NCI-H69 (cell line): ENCODE data around the gene RC3H2.
A peak's percentile ranks its signal among the peaks of the same experiment; 100 is the strongest.

Experiments
- DNase-seq: peaks from one replicate; lab custom pipeline; 2025; lab: John Stamatoyannopoulos, UW

RC3H2 gene

DNA sequence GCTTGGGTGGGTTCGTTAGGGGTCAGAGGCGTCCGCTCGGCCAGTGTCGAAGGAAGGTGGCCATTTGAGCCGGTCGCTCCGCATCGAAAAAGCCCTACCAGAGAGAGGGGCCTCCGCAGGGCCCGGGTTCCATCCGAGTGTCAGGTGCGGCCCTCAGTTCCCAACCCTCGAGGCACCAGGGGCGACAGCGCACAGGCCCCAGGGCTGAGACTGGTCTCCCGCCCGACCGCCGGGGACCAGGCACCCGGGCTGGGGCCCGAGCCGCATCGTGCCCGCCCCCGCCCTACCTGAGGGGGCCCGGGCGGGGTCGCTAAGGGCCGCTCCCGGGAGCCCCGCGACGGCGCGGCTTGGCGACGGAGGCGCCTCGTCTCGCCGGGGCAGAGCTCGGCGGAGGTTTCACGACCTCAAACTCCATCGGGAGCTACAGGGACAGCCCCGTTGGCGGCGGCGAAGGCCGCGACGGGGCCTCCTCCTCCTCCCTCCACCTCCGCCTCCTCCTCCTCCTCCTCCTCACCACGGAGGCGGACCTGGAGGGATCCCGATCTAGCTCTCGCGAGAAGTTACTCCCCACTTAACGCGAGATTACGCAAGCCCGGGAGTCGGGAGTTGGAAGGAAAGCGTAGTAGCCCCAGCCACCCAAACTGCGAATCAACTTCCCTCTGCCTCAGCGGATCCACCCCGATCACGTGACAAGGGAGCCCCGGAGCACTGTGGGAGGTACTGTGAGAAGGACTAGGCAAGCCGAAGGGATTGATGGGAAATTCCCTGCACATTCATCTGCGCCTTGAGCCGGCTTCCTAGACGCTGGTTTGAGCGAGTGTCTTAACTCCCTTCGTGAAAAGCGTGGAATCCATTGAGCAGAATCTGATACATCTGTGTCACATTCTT, at the start of gene RC3H2:
RC3H2 (minus strand) TSS at position 537 of the 888 bp plus-strand sequence. CDS start 7,850 bp downstream, outside the sequence.
- DNase-seq: peak; percentile 100

DNA sequence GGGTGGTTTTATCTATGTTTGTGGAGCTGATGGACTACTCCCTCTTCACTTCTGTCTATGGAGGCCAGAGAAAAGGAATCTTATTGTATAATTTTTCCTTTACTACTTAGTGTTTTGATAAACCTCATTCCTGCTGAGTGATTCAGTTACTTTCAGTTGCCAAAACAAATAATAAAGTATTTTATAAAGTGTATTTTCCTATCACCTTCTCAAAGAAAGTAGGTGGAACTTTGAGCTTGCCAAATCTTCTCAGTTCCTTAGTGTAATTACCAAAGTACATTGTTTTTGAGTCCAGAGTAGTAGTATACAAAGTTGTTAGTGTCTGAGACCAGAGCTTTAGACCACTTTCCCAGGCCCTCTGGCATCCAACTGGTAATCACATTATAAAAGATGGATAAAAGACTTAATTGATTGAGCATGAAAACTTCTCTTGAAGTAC, 49.1 kb upstream of the RC3H2 start:
- DNase-seq: no peak

DNA sequence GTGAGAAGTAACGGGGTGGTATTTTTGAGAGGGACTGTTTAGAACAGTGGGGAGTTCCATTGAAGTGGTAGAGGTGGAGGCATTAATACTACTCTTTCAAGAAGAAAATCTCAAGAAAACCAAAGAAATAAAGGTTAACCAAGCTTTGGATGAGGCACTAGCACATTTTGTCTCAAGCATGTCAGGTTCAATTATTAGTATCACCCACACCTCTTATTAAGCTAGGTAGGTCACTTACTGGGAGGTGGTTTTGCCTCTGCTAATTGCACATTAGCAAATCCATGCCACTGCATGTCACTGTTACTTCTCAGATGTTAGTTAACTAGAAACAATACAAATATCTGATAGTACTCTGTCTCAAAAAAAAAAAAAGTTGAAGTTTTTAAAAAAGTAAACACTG, 45.9 kb upstream of the RC3H2 start:
- no peak for DNase-seq

DNA sequence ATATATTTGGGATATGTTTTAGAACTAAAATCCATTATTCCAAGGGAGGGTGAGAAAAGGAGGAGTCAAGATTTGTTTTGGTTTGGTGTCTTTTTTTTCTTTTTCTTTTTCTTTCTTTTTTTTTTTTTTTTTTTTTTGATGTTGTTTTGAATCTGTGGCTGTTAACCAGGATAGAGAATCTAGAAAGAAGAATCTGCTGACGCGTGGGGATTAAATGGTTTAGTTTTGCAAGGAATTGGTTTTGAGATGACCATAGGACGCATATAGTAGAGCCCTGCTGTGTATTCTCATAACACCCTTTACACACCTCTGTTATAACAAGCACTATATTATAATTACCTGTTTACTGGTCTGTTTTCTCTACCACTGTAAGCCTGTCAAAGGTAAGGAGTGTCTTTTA, 45.1 kb upstream of the RC3H2 start:
- DNase-seq: no peak

DNA sequence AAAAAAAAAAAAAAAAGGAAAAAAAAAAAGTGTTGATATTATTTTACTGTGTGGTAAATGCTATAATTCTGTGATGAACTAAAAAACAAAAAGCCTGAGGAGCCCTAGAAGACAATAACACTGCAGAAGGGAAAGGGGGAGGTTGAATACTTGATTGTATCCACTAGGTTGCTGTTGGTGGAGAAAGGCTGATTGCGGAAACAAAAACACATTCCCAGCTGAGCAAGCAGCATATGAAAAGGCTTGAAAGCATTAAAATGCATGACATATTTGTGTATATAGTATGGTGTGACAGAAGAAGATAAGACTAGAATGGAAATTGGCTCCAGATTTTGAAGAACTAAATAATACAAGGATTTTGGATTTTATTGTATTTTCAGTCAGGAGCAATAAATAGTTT, 44.5 kb upstream of the RC3H2 start:
- DNase-seq: no peak

DNA sequence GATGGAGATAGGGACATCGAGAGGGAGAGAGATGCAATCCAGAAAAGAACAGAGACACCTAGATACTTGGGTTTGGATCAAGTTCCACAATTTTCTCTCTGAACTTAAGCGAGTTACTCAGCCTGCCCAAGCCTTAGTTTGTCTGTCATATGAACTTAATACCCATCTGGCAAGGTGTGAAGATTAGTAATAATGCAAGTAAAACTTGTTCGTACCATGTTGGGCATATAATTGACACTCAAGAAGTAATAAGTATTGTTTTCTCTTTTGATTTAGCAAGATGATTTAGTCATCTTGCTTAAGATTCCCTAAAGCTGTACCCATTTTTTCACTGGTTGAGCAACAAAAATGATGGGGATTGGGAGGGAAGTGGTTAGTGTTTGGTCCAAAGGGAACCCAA, 43.2 kb upstream of the RC3H2 start:
- no peak for DNase-seq

- DNase-seq: no peak
Observed at GRCh38 chr9:122946461-122947005, 41.4 kb upstream of the RC3H2 start.

DNA sequence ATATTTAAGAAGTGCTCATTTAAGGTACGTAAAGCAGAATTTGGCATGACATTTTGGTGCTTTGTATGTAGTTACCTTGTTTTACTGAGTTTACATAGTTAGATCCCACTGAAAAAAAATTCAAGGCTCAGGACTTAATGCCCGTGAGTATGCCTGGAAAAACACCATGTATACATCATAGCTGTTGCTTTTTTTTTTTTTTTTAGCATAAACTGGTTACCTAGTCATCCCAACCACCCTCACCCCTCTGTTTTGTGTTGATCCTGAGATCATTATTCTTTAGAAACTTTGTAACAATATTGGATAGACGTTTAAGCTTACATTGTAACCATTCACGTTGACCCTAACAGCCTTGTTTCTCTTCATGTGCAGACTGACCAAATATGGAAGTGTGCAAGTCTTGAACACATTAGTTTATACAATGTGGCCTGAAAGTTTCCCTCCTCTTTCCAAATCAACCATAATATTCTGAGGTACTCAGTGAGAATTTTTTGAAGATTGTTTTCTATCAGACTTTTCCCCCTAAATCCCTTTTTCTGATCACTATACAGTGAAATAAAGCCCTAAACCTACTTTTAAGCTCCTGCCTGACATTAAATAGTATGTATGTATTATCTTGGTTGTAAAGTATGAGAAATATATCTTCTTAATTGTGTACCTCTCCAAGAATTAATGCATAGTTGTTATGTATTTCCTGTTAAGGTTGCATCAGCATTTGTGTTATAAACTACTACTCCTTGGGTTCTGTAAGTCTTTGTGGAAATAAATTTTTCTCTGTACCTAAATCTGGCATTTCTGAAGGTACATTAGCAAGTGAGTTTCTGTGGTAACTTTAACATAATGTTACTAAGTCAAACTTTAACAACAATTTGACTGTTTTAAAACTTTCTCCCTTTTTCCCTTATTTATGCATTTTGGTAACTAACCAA, 40.1 kb upstream of the RC3H2 start:
- DNase-seq: no peak

GRCh38 chr9:122941582-122942234, 36.5 kb upstream of the RC3H2 start:
- DNase-seq: peak; percentile 44

GRCh38 chr9:122940749-122941581, 35.8 kb upstream of the RC3H2 start, which contains the start of gene RABGAP1:
Gene RABGAP1, plus strand, starts transcription at chr9:122941020. Its CDS starts 16,040 bp downstream, at chr9:122957060.
- DNase-seq: peak; percentile 99

DNA sequence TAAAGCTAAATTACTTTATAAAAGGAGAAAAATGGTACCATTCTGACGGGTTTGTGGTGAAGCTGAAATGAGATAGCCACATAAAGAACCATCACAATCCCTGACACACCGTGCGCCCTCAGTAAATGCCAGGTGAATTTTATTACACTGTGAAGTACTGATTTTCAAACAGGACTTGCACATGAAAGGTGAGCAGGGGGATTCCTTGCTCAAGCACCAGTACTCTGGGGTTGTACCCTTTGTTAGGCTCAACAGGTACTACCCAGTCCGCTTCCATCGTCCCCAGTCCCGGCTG, 35.2 kb upstream of the RC3H2 start:
- no peak for DNase-seq

DNA sequence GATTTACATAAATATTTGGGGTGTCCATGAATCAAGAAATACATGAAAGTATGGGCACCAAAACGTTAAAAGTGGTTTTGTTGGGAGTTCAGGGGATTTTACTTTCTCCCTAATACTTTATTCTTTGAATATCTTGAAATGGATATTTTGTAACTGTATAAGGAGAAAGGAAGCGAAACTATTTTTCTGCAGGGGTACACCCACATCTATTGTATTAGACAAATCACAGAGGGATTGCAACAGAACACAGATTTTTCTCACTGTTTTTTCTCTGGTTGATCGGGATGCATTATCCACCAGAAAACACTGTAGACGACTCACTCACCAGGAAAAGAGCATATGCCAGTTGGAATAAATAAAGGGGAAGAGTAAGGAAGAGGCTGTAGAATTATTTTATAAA, 34.4 kb upstream of the RC3H2 start:
- DNase-seq: no peak

DNA sequence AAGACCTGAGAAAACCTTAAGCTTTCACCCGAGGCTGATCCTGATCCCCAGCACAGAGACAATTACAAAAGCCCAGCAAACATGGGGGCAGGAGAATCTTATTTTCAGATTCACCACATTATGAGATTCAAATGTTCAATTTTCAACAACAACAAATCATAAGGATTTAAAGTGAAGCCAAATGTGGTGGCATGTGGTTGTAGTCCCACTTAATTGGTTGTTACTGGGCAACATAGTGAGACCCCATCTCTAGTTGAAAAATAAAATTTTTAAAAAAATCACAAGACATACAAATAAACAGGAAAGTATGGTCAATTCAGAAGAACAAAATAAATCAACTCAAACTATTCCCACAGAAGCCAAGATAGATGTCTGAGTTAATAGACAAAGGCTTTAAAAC, 31.7 kb upstream of the RC3H2 start:
- DNase-seq: no peak

DNA sequence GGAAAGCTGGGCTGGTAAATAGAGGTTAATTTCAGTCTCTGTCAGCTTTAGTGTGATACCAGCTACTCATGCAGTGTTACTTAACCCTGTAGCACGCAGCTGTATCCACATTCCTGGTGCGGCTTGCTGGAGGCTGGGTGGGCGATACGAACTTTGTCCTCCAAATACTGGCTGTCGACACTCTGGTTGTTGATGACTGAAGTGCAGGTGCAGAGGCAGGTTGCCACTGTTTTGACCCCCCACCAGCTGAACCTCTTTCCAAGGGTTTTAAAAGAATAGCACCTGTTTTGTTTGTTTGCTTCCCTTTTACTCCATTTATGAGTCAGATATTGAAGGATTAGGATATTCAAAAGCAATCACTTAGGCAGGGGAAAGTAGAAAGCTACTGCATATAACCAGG, 31.3 kb upstream of the RC3H2 start:
- no peak for DNase-seq

DNA sequence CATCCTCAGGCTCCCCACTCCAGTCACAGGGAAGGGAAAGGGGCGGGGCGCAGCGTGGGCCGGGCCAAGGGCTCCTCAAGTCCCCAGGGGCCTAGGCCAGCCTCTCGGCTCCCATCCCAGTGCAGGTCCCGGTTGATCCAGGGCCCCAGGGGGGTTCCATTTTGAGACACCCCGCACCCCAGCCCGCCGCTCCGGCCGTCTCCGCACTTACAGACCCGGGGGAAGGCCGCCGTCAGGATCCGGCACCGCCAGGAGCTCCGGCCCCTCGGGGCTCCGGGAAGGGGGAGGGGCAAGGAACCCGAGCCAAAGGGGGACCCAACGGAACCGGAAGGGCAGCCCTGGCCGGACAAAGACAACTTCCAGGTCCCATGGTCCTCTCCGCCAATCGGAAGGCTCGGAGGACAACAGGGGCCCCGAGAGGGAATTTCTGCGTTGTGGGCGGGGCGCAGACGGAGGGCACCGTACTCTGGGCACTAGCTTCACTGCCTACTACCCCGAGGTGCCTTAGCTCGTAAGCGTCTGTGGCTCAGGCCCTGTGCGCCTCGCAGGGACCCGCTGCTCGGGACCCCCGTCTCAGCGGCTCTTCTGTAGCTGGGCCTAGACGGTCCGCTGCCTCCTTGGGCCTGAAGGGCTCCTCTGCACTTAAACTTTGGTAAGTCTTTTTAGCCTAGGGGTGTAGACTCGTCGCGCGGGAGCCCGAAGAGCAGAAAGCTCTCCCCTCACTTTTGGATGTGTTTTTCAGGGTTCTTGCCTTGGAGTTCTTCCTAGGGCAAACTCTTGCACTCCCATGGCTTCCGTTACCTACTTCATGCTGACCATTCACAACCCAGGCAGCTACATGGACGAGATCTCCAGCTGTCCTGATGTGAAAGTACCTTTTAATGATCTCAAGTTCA, 26.3 kb upstream of the RC3H2 start, which contains the start of gene ZBTB26:
ZBTB26 (minus strand) TSS at position 287 of the 896 bp plus-strand sequence. CDS start 11,578 bp downstream, outside the sequence.
- peak; percentile 97 for DNase-seq

DNA sequence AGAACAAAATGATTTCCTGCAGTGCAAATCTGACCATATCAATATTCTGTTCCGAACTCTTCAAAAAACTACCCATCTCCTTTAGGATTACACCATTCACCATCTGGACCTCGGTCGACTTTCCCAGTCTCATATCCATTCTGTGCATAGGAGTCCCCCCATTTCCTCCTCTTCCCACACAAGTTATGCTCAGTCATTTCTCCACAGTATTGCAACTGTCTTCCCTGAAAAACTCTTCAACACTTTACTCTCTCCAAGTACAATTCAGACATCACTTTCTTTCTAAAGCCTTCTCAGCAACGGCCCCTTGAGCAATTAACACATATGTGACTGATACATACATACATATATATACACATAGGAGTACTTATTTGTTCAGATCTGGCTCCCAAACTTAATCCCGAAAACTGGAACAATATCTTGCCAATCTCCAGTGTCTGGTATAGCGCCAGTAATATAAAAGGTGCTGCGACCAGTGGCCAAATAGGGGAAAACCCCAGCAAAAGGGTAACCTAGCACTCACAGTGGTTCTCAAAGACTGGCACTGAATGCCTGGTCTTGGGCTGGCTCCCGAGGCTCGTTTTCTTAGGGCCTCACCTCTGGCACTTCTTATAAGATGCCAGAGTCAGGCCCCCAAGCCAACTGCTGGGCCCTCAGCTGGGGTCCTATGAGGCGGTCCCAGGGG, 25.5 kb upstream of the RC3H2 start:
- DNase-seq: no peak

GRCh38 chr9:122929796-122930354, 24.7 kb upstream of the RC3H2 start:
- DNase-seq: no peak

DNA sequence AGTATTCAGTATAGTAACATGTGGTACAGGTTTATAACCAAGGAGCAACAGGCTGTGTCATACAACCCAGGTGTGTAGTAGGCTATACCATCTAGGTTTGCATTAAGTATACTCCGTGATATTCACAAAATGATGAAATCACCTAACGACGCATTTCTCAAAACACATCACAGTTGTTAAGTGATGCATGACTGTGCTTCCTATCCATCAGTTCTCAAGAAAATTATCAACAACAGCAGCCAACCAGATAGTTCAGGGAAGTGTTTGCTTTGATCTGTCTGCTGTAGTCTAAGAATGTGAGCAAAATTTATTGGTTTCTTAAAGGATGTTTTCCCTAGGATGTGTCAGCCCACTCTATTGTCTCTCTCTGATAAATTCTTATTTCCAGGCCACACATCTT, 18.8 kb upstream of the RC3H2 start:
- DNase-seq: no peak

DNA sequence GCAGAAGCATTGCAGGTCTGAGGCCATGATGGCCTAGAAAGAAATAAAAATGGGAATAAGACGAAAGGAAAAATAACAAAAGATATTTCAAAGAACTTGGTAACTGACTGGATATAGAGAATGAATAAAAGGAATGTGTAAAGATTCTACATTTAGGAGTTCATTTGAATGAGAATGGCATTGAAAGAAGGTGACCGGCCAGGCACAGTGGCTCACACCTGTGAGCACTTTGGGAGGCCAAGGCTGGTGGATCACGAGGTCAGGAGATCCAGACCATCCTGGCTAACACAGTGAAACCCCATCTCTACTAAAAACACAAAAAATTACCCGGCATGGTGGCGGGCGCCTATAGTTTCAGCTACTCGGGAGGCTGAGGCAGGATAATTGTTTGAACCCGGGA, 17.6 kb upstream of the RC3H2 start:
- DNase-seq: no peak
